Stimulated activated CD8-positive, alpha-beta memory T cell treated with anti-CD3 and anti-CD28 coated beads, Interleukin-4, amount 100 ng/mL, for 24 hours (primary cell): Measurements from ENCODE around the gene MIF.
"Not testable (repeated sequence)": the region's sequence is repeated elsewhere in the genome, so short reads cannot be mapped to it uniquely, and the experiment has no call there.

Experiments
- DNase-seq: peaks from one replicate; pipeline ENCODE4 v3.0.0-alpha.2; 2020; ENCODE audit warnings: low read depth

MIF gene

DNA sequence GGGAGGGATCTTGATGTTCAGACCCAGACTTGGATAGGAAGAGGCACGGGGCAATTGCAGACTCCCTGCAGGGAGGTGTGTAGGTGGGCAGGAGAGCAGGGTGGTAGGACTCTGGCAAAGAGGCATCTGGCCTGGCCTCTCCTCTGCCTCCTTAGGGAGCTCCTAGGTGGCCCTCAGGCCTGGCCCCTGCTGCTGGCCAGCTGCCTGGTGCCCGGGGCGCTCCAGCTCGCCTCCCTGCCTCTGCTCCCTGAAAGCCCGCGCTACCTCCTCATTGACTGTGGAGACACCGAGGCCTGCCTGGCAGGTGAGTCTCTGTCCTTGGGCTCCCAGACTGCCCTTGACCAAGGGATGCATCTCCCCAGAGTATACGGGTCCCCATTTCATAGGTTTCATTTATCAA, 16.6 kb upstream of the MIF start:
- no peak for DNase-seq

DNA sequence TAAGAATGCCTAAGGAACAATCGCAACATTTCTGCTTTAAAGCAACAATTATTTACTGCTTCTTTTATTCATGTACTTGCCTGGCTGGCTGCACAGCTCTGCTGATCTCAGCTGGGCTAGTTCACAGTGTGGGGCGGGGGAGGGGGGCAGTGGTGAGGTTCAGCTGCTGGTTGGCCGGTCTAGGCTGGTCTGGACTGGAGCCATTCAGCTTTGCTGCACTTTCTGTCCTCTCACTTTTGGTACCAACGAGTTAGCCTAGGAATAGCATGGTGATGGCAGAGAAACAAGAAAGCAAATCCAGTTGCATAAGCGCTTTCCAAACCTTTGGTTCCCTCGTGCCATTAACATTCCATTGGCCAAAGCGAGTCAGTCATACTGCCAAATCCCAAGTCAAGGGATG, 16.0 kb upstream of the MIF start:
- no peak for DNase-seq

DNA sequence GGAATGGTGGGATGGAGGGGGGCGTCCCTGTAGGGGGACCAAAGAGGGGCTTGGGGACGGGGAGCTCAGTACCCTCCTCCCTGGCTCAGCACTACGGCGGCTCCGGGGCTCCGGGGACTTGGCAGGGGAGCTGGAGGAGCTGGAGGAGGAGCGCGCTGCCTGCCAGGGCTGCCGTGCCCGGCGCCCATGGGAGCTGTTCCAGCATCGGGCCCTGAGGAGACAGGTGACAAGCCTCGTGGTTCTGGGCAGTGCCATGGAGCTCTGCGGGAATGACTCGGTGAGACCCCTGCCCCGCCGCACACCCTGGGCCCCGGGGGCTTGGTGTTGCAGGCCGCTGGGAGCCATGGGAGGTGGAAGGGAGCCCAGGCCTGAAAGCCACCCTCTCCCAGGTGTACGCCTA, 11.8 kb upstream of the MIF start:
- DNase-seq: no peak

DNA sequence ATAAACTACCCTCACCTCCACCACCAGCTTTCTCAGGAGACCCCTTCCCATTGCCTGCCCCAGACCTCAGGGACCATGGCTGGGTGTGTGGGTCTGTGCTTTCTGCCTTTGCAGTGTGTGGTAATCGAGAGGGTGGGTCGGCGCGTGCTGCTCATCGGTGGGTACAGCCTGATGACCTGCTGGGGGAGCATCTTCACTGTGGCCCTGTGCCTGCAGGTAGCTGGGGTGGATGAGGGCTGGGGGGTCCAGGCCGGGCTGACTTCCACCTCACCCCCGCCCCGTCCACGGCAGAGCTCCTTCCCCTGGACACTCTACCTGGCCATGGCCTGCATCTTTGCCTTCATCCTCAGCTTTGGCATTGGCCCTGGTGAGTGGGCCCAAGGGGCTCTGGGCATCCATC, 10.5 kb upstream of the MIF start:
- no peak for DNase-seq

DNA sequence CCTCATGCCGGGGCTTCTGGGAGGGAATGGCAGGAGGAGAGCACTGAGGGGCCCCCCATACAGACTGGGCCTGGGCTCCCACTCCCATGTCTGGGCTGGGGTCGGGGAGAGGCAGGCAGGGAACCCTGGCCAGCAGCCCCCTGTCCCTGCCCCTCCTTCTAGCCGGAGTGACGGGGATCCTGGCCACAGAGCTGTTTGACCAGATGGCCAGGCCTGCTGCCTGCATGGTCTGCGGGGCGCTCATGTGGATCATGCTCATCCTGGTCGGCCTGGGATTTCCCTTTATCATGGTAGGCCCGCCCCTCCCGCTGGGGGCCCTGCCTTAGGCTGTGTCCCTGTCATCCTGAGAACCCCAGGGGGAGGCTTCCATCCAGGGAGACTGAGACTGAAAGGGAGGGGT, 10.0 kb upstream of the MIF start:
- DNase-seq: no peak

DNA sequence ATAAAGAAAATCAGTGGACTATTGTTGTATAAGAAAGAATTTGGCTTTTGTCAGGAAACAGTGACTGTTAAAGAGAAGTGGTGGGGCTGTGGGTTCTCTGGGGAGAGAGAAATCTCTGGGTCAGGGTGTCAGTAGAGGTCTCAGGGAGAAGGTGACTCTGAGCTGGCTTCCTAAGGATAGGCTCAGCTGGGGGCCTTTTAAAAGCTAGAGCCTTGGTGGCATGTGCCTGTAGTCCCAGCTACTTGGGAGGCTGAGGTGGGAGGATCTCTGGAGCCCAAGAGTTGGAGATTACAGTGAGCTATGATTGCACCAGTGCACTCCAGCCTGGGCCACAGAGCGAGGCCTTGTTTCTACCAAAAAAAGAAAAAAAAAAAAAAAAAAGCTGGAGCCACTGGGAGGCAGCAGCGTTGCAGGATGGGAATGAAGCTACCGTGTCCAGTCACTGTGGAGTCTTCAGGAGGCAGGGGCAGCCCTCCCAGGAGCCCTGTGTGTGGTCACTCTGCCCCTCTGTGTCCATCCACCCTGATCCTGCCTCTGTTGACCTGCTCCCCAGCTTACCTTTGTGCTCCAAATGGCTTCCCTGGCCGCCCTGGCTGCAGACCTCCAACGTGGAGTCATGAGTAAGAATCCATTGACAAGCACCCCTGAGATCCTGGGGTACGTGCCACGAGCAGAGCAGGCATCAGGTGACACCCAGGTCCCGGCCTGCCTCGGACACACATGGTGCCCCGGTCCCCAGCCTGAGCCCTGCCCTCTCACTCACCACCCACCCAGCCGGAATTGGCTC, 5.4 kb upstream of the MIF start:
- DNase-seq: no peak

DNA sequence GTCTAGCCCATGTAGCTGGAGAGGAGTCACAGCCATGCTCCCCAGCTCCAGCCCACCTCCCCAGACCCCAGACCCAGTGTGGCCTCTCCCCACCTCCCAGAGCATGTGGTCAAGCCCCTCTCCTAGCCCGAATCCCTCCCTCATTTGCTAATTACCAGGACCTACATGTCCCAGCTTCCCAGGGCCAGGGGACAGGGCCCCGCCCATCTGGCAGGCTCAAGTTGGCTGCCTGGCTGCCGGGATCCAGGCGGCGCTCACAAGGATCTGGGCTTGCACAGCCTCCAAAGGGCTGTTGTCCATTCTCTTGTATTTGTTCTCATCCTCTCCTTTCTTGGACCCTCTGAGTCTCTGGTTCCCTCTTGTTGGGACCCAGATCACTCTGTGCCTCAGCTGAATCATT, 4.6 kb upstream of the MIF start:
- no peak for DNase-seq

DNA sequence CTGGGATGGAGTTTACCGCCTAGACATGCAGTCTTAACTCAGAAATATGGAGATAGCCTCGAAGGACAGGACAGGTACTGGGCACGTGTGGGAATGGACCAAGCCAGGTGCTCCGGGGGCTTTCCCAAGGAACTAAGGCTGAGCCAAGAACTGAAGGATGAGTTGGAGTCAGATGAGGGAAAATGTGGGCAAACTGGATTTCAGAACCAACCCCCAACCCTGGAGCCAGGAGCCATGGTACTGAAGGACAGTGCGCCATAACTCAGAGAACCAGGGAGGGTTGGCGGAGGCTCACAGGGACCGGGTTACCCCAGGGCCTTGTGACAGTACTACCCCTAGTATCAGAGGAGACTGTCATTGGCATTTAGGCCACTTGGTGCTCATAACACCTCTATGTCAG, 2.5 kb upstream of the MIF start:
- no peak for DNase-seq

DNA sequence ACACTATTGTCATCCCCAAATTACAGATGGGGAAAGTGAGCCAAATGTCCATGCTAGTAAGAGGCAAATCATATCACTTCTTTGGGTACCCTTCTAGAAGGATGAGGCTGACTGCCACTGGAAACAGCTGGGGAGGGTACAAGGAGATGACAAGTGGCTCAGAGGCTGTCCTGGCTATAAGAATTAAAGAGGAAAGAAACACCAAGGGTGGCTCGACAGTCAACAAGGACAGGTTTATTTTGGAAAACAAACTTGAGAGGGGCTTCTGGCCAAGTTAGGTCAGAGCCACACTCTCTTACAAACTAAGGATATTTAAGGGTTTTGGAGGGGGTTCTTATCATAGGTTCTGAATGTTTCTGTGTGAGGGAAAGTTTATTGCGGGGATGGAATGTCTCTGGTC, 2.1 kb upstream of the MIF start:
- DNase-seq: no peak

DNA sequence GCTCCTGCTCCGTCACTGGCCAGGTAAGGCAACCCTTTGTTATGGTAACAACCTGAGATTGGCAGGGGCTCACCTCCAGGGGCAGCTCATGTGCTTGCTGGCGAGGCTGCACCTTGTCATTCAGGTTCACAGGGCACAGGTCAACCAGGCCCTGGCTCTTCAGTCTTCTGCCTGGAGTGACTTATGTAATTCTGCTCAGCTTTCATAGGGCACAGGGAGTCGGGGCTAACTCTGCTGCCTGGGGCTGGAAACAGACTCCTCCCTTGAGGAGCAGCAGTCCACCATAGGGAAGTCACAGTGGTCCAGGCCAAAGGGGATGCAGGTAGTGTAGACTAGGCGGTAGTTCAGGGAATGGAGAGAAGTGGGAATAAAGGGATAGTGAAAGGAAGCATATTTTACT, 1.5 kb upstream of the MIF start:
- no peak for DNase-seq

DNA sequence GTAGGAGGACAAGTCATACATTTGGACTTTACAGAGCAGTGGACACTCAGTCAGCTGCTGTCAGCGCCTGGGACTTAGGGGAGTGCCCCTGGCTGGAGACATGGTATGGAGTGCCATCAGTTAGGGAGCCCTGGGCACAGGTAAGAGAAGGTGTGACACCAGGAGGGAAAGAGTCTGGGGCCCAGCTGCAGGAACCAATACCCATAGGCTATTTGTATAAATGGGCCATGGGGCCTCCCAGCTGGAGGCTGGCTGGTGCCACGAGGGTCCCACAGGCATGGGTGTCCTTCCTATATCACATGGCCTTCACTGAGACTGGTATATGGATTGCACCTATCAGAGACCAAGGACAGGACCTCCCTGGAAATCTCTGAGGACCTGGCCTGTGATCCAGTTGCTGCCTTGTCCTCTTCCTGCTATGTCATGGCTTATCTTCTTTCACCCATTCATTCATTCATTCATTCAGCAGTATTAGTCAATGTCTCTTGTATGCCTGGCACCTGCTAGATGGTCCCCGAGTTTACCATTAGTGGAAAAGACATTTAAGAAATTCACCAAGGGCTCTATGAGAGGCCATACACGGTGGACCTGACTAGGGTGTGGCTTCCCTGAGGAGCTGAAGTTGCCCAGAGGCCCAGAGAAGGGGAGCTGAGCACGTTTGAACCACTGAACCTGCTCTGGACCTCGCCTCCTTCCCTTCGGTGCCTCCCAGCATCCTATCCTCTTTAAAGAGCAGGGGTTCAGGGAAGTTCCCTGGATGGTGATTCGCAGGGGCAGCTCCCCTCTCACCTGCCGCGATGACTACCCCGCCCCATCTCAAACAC, 850 bp upstream of the MIF start:
- no peak for DNase-seq

DNA sequence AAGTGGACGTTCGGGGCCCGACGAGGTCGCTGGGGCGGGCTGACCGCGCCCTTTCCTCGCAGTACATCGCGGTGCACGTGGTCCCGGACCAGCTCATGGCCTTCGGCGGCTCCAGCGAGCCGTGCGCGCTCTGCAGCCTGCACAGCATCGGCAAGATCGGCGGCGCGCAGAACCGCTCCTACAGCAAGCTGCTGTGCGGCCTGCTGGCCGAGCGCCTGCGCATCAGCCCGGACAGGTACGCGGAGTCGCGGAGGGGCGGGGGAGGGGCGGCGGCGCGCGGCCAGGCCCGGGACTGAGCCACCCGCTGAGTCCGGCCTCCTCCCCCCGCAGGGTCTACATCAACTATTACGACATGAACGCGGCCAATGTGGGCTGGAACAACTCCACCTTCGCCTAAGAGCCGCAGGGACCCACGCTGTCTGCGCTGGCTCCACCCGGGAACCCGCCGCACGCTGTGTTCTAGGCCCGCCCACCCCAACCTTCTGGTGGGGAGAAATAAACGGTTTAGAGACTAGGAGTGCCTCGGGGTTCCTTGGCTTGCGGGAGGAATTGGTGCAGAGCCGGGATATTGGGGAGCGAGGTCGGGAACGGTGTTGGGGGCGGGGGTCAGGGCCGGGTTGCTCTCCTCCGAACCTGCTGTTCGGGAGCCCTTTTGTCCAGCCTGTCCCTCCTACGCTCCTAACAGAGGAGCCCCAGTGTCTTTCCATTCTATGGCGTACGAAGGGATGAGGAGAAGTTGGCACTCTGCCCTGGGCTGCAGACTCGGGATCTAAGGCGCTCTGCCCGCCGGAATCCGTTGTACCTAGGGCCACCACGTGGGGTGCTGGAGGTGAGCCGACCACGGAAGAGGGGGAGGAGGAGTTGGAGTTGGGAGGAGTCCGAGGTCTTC, 771 bp downstream of the MIF start:
- peak; percentile 57 for DNase-seq

DNA sequence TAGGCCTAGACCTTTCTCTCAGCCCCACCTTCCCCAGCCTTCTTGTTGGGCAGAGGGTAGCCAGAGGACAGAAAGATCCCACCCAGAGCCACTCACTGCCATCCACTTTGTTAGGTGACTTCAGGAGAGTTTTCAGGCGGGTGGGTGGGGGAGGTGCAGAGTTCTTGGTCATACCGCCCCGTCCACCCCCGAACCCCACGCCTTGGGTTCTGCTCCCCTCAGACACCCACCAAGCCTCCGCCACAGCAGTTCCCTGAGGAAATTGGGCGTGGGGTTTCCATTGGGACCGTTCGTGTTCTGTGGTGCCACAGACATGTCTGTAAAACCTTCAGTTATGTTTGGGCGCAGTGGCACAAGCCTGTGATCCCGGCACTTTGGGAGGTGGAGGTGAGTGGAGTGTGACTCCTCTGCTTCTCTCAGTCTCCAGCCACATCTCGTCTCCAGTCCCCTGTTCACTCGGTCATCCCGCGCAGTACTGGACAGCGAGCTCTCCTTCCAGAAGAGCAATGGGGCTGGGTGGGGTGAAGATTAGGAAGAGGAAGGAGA, 1.5 kb downstream of the MIF start:
- DNase-seq: no peak

DNA sequence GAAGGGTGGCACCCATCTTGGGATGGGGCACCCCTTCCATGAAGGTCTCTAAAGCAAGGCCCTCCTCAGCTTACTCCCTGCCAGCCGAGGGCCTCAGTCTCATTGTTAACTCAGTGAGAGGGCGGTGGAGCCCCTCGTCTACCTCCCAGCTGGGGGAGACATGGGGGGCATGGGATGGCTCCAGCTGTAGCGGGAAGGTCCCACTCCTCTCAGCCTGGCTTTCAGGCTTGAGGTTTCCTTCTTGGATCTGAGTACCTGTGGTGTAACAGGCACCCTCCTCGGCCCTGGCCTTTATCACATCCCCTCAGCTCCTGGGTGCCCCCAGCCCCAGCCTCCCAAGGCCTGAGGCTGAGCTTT, 2.0 kb downstream of the MIF start:
- no peak for DNase-seq

DNA sequence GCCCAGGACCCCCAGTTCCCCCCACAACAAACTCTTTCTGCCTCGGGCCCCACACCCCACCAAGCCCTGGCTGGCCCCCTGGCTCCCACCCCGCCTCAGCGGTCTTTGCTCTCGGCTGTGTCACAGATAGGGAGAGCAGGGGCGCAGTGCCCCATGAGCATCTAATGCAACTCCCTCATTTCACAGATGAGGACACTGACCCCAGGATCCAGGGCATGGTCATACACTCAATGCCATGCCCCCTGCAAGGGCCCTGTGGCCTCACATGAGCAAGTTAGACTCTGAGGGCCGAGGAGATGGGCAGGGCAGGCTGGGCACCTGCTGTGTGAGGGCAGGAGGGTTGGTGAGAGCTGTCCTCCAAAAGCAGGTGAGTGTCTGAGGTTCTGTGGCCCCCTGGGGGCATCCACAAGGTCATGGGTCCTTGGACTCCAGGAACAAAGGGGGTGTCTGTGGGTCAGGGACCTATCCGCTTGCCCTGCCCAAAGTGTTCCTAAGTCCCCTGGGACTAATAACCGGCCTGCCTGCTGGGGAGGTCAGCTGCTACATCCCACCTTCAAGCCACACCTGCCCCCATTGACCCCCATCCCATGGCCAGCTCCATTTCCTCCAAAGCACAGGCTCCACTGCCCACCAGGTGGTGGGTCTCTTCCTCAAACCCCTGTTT, 2.5 kb downstream of the MIF start:
- DNase-seq: no peak

DNA sequence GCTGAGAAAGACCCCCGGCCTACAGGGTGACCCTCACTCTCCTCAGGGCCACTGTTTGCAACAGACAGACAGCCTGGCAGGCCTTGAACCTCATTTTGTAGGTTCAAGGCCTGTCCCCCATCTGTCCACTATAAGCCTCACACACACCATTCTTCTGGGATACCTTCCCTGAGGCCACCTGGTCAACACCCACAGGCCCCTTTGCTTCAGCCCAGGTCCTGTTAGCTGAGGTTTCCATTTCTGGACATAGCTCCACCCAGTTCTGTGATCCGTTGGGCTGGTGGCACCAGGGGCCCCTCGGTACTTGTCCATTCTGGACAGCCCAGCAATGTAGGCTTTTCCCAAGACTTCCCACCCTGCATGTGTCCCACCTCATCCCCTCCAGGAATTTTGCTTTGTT, 3.1 kb downstream of the MIF start:
- DNase-seq: no peak

DNA sequence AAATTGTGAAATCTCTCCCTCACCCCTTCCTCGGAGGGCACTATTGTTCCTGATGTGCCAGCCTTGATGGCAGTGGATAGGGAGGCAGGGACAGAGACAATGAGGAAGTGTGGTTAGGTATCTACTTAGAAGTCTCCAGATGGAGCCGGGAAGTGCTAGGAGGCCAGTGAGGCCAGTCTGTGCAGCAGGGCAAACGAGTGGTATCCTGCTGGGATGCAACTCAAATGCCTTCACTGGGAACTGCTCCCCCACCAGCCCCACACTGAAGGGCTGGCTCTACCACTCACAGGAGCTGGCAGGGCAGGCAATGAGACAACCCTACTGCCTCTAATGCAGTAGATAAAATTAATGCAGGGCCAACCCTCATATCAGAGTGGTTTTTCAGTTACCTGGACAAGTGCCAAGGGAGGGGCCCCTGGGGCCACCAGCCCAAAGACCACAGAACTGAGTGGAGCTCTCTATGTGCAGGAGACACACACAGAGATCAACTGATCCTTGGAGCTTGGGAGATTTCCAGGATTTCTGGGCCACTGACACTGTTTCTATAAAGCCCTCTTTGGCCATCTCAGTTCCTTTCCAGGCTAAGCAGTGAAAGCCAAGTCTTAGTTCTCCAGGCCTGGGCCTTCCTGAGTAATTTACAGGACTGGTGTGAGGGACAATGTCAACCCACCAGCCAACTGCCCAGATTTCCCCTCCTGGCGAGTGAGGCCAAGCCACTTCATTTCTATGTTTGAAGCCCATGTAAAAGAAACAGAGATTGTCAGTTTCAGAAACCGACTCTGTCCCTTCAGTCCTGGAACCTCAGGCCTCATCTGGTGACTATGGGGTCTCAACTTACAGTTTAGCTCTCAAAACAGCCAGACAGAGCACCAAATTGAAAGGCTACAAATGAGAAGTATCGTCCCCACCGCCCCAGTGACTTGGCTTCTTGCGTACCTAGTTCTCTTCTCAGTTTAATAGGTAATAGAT, 4.1 kb downstream of the MIF start:
- DNase-seq: no peak

DNA sequence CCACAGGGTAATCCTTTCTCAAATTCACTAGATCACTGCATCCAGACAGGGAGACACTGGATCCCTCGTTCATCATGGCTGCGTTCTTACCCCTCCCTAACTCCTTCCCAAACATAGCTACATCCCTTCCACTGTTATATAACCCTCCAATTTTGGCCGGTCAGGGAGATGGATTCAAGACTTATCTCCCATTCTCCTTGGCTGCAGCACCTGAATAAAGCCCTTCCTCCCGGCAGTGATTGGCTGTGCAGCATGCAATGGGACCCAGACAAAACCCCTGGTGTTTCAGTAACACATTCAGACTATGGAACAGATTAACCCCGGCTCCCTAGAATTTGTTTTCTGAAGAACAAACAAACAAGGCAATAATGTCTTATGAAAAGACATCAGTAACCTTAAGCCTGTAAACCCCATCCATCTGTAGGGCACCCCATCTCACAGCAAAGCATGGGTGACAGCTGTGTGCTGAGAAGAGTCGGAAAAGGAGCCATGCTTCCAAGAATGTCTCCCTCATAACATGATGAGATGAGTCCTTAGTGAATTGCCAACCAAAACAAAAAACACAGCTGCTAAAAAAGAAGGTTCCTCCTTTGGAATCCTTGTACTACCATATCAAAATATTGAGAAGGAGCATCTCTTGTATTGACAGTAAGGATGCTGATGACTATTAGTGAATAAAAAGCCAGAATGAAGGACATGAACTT, 5.0 kb downstream of the MIF start:
- no peak for DNase-seq

DNA sequence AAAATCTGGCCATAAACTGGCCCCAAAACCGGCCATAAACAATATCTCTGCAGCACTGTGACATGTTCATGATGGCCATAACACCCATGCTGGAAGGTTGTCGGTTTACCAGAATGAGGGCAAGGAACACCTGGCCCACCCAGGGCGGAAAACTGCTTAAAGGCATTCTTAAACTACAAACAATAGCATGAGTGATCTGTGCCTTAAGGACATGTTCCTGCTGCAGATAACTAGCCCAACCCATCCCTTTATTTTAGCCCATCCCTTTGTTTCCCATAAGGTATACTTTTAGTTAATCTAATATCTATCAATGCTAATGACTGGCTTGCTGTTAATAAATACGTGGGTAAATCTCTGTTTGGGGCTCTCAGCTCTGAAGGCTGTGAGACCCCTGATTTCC, 6.0 kb downstream of the MIF start:
- not testable (repeated sequence) for DNase-seq

DNA sequence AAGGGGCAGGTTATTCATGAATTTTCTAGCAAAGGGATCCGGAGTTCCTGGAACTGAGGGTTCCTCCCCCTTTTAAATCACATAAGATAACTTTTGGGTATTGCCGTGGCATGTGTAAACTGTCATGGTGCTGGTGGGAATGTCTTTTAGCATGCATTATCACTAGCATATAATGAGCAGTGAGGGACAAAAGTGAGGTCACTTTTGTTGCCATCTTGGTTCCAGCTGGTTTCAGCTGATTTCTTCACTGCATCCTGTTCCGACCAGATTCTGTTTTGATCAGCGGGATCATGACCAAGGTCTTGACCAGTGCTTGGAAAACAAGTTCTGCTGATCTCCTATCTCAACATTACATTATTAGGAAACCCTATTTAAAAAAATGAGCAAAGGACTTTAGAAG, 7.4 kb downstream of the MIF start:
- DNase-seq: no peak
